GM12865 (cell line): ENCODE measurements around the gene NTNG1.

Source experiments
- DNase-seq: peaks from one replicate; pipeline ENCODE4 v3.0.0; 2010; ENCODE audit warnings: low read depth
- H3K4me3 ChIP-seq: 2 replicates; pipeline ENCODE4 v1.5.1; 2011; ENCODE audit warnings: mild to moderate bottlenecking, low read depth, low read length, control low read depth
- CTCF ChIP-seq: IDR thresholded peaks from 2 replicates; pipeline ENCODE4 v1.5.1; 2011; ENCODE audit warnings: low read length, control low read depth, low read depth, inconsistent platforms; ENCODE audit not compliant: insufficient read depth; ENCODE audit errors: missing control alignments

Gene NTNG1

DNA sequence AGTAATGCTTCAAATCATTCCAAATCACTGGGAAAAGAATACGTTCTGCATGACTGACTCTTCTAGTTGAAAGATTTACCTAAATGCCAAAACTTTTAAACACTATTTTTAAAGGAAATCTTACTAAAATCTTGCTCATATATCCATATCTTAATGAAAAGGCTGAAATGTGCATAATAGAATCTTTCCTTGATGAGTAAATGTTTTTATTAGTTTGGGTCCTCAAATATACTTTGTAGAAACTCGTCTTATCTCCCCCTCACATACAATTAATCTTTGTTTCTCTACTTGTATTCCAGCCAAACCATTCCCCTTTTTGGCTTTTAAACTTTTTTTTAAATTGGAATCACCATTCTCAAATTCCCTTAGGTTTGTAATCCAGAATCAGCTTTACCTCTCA lies 110.2 kb downstream of the NTNG1 start:
- DNase-seq = no peak
- no peak overlapping the region for H3K4me3 ChIP-seq
- TF ChIP-seq CTCF = no peak

GRCh38 chr1:107251839-107252238 lies 111.0 kb downstream of the NTNG1 start:
- H3K4me3 ChIP-seq = no peak overlapping the region
- no peak for DNase-seq
- no peak for TF ChIP-seq CTCF

GRCh38 chr1:107252271-107252670 lies 111.4 kb downstream of the NTNG1 start:
- TF ChIP-seq CTCF = no peak
- no peak for DNase-seq
- H3K4me3 ChIP-seq = no peak overlapping the region

- H3K4me3 ChIP-seq = no peak overlapping the region
- no peak for TF ChIP-seq CTCF
- DNase-seq = no peak
These were observed 113.5 kb downstream of the NTNG1 start for GRCh38 chr1:107254306-107254705.

GRCh38 chr1:107255469-107255868 lies 114.6 kb downstream of the NTNG1 start:
- no peak overlapping the region for H3K4me3 ChIP-seq
- no peak for TF ChIP-seq CTCF
- no peak for DNase-seq

DNA sequence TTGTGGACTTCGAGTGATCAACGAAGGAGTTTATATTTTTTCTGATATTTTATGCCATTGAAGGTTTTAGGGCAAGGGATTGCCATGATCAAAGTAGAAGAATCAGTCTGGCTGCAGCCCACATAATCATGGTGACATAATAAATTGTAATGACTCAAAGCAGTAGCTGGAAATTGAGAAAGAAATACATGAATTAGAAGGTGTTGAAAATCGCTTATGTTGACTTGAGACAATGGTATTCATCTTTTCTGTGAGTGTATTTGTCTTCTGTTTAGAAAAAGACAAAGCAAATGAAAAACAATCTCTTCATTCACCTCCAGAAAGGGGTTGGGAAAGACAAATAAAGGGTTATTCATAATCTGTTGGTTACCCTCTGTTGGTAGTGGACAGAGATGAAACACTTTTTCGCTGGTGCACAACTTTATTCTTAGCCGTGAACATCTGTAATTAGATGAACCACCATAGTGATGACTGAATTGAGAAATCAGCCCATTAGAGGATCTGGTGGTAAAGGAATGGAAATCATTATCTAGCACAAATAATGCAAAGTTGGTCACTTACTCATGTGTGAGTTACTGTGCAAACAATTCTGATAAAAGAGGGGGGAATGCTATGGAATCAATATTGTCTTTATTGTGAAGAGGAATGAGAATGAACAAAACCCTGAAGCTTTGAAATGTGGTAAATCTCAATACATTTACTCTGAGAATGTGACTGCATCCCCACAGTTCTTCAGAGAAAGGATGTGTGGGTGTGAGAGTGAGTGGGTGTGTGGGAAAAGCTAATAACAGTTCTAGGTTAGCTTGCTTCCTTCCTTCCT lies 121.8 kb downstream of the NTNG1 start:
- DNase-seq = no peak
- no peak for TF ChIP-seq CTCF
- H3K4me3 ChIP-seq = no peak overlapping the region

DNA sequence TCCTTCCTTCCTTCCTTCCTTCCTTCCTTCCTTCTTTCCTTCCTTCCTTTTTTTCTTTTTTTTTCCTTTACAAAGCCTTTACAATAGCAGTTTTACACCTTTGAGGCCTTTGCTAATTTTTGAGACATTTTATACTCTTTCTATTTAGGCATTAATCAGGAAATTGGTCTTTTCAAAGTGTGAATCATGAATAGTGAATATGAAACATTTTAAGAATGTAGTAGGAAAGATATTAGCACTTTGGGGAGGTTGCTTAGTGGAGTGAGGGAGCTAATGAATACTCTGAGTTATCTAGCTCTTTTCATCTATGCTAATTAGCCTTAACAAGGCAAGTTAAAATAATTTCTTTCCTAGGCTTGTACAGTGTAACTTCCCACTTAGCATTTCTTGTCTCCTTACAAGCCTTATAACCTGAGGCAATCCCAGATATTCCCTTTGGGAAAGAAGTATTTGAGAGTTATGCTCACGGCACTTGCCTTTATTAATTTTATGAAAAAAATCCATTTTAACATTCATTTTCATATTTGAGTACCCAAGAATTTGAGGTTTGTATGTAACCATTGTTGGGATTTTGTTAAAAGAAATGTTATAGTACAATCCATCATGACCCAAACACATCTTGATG lies 122.6 kb downstream of the NTNG1 start:
- no peak for DNase-seq
- TF ChIP-seq CTCF = no peak
- no peak overlapping the region for H3K4me3 ChIP-seq
